ENCODE results near the gene BSDC1.
A peak's percentile ranks its signal among the peaks of the same experiment; 100 is the strongest.

BSDC1 gene

DNA sequence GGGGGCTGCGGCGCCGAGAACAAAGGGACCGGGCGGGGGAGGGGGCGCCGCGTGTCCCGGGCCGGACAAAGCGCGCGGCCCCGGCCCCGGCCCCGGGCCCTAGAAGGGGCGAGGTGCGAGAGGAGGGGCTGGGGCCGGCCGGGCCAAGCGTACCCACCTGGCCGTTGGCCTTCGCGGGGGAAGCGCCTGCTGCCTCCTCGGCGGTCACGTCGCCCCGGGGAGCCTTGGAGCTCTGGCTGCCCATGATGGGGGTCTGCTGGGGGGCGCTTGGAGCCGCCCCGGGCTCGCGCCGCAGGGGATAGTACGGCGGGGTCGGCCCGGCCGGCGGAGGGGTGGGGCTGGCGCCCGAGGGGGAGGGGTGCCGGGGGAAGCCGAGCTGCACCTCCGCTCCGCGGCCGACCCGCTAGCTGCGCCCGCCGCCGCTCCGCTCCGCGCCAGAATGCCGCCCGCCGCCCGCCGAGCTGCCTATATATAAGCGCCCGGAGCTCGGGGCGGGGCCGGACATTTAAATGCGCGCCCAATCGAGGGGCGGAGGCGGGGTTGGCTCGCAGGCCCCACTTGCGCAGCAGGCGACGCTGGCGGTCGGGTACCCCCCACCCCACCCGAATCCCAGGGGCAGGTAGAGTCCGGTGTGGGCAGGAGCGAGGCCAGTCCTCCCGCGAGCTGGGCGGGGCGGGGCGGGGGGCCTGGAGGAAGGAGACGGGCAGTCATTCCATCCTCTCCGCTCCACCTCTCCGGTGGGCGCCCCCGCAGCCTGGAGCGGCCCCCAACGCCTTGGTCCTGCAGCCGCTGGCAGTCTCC, 58.3 kb downstream of the BSDC1 start, which contains the start of gene MARCKSL1:
TSS of gene MARCKSL1 (minus strand) at position 444 of the 801 bp plus-strand sequence. CDS start at position 244, 200 bp downstream.
- DNase-seq, result peak; percentile 81

DNA sequence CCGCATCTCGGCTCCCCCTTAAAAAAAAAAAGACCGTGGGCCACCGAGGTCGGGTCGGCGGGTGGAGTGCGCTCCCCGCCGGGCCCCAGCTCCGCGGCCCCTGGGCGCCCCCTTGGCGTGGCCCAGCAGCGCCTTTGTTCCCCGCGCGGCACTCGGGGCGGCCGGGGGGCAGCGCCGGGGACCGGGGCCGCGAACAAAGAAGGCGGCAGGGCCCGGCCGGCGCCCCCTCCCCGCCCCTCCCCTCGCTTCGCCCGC, 58.8 kb downstream of the BSDC1 start:
- DNase-seq, result no peak

DNA sequence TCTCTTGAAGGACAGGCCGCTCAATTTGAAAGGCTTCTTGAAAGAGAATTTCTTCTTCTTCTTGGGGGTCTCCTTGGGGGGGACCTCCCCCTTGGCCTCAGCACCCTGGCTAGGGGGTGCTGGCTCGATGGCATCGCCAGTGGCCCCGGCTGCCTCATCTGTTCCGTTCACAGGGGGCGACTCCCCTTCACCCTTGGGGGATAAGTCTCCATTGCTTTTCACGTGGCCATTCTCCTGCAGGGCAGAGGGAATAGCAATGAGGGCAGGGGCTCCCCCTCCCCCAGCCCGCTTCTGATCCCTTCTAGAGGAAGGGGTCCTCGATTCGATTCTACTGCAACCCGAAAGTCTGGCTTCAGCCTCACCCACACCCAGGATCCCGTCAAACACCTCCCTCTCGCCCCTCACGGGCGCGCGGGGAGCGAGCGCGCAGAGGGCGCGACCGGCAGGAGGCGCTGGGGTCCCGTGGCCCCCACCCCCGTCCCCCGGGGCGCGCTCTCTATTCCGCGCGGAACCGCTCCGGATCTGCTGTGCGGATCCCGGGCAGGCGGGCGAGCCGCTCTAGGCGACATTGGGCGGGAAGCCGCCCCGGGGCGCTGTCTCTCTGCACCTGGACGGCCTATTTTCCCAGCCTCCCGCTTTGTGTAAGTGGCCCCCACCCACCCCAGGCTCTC, 59.2 kb downstream of the BSDC1 start:
- DNase-seq, result peak; percentile 57

DNA sequence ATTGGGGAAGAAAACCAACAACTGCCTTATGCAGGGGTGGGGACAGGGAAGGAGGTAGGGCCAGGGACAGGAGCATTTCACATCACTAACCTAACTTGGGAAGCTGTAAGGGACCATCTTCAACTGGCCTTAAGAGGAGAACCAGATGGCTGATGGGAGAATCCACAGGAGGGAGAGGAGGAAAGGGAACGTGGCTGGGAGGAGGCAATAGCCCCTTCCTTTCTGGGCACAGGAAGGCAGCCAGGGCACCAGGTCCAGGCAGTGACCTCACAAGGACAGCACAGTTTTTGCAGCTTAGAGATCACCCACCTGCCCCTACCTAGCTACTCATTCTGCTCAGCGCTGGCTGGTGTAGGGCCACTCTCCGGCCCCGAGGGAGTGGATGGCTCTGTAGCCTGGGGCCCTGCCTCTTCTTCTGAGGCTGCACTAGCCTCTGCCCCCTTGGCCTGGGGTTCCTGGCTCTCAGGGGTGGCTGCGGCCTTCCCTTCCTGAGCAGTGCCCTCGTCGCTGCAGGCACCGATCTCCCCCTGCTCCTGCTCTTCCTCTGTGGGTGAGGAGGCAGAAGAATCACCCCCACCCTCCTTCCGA, 59.9 kb downstream of the BSDC1 start:
- DNase-seq, result no peak

DNA sequence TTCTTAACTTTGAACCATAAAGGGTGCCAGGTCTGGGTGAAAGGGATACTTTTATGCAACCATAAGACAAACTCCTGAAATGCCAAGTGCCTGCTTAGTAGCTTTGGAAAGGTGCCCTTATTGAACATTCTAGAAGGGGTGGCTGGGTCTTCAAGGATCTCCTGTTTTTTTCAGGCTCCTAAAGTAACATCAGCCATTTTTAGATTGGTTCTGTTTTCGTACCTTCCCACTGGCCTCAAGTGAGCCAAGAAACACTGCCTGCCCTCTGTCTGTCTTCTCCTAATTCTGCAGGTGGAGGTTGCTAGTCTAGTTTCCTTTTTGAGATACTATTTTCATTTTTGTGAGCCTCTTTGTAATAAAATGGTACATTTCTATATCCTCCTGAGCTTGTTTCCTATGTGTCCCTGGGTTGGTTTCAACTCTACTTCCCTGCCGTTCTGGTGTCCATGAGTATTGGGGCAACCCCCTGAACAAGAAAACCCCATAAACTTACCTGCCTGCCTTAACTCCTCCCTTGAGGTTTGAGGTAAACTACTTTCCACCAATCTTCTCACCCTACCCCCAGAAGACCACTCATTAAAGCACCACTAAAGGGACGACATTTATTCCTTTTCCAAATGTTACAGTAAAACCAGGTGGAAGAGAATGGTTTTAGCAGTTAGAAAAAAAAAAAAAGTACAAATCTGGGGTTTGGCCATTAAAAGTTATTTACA, 60.8 kb downstream of the BSDC1 start:
- no peak for DNase-seq

DNA sequence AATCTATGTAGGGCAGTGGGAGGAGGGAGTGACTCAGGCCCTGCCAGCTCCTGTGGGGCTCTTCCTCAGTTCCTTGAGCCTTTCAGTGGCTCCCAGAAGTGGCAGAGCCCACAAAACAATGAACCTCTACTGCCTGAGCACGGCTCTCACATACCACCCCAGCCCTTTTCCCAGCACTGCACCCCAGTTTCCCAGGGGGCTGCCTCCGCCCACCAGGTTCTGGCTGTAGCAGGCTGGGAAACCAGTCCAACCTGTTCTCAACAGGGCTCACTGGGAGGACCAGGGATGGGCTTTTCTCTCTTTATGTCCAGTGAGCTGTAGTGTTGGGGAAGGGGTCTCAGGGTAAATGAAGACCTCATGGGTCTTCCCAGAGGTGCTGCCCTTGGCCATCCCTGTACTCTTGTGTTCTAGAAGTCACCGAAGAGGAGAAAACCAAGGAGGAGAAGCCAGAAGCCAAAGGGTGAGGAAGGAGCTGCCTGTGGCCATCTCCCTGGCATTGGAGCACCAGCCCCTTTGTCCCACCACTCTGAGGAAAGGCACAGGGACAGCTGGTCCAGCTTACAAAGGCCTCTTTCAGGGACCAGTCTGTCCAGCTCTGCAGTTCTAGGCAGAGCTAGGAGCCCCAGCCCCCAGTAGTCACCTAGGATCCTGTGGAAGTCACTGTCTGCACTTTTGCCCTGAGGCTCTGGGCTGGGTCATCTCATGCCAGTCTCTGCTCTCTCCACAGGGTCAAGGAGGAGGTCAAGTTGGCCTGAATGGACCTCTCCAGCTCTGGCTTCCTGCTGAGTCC, 61.8 kb downstream of the BSDC1 start:
- DNase-seq, result no peak

DNA sequence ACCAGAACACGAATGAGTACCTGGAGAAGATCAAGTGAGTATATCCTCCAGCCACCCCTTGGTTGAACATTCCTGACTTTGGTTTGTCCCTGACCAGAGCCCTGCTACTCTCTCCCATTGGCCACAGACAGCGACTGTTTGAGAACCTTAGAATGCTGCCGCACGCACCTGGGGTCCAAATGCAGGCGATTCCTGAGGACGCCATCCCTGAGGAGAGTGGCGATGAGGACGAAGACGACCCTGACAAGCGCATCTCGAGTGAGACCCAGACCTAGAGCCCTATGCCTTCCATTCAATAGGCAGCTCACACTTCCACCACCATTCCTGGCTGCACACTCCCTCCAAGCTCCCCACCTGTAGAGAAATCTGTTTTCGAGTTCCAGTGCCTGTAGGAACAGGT, 62.7 kb downstream of the BSDC1 start:
- DNase-seq, result no peak

DNA sequence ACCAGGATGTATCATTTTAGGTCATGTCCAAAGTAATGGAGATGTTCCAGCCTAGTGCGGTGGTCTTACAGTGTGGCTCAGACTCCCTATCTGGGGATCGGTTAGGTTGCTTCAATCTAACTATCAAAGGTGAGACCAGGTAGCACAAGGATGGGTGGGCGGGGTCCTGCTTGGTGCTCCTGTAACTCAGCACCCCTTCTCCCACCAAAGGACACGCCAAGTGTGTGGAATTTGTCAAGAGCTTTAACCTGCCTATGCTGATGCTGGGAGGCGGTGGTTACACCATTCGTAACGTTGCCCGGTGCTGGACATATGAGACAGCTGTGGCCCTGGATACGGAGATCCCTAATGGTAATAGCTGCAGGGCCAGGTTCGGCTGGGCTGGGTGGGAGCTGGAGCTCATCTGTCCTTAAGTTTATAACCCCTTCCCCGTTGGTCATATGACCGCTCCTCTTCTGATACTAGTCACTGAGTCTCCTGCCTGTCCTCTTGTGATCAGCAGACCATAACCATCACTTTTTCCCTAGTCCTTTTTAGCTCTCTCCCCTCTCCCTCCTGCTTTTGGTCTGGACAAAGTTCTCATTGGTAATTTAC, 63.6 kb downstream of the BSDC1 start:
- DNase-seq, result no peak

DNA sequence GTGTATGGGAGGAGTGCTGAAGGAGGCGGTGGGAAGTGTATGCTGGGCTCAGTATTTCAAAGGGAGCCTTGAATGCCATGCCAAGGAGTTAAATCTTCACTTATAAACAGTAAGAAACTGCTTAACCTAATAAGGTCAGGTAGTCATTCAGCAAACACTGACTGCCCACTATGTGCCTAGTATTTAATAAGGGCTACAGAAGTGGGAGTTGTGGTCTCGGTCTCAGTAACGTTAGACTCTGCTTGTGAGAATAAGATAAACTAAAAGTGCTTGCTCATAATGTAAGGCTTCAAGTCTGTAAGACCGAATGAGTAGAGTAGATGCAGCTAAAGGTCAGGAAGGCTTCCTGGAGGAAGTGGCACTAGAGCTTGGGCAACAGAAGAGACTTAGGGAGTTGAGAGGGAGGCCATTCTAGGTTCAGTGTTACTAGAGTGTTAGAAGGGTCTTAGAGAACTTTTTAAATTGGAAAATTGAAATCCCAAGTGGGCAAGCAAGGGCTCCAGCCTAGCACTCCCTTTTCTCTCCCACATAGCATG, 64.2 kb downstream of the BSDC1 start:
- no peak for DNase-seq

DNA sequence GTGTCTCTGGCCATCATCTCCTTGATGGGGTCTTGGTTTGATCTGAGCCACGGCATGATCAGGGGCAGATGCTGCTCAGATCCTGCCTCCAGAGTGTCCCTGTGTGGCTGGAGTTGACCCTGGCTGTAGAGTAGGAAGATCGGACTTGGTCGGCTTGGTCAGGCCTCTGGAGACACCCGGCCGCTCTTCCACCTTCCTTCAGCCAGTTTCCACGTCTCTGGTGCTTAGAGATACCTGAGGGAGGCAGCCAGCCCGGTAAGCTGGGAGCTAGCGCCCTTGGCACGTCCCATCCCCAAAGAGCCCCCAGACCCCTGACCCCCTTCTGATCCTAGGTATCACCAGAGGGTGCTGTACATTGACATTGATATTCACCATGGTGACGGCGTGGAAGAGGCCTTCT, 67.0 kb downstream of the BSDC1 start:
- no peak for DNase-seq

DNA sequence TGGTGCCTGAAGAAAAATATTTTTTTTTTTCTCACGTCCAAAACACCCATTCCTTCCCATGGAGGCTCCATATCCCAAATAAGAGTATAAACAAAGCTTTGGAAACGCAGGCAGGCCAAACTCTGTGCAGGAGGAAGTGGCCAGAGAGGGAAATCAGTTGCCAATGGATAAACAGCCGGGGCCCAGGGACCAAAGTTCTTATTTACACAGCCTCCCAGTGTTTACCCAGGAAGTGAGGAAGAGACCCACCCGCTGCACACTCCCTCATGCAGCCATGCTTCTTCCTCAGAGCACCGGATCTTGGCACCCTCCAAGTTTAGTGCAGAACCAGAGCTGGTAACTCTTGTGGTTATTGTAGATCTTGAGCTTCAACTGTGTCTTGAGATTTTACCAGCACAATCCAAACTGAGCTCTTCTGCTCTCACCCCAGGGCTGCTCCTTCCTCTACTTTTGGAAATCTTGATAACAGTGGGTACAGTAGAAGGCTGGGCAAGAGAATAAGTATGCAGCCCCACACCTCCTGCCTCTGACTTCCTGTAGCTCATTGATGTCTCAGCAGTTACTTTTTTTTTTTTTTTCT, 72.4 kb downstream of the BSDC1 start:
- peak; percentile 40 for DNase-seq

DNA sequence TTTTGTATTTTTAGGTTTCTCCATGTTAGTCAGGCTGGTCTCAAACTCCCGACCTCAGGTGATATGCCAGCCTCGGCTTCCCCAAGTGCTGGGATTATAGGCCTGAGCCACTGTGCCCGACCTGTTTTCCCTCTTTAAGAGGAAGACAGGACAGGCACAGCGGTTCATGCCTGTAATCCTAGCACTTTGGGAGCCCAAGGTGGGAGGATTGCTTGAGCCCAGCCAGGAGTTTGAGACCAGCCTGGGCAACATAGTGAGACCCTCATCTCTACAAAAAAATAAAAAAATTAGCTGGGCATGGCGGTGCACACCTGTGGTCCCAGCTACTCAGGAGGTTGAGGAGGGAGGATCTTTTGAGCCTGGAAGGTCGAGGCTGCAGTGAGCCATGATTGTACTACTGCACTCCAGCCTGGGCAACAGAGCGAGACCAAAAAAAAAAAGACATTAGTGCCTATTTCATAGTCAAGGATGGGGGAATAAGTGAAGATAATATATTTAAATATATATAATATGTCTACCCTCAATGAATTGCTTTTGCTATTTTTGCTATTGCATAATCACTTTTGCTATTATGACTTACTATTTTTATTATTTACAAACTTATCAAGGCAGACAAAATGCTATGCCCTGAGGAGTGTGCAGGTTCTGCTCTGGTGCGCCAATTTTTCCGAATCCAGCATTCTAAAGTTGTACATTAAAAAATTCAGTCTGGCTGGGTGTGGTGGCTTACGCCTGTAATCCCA, 75.9 kb downstream of the BSDC1 start:
- no peak for DNase-seq

DNA sequence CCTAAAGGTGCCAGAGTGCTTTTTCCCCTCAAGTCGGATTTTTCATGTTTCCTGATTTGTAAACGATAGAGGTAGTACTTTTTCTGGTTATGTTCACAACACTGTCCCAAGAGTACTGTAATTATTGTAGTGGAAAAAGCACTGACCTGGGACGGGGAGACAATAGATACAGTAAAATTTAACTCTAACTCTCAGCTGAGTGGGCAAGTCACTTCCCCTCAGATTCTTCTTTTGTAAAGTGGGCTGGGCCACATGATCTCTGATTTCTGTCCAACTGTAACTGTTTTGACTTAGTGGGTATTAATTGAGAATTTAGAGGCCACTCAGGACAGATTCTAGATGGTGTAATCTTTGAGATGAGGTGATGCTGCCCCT, 77.4 kb downstream of the BSDC1 start:
- DNase-seq, result no peak

Data from activated CD4-positive, alpha-beta T cell treated with anti-CD3 and anti-CD28 coated beads, Interleukin-10, Interleukin-2, amounts not matched to agents 100 ng/mL and 50 ng/mL, durations not matched to agents 16 hours and 8 hours (primary cell).